Stimulated activated CD8-positive, alpha-beta memory T cell treated with anti-CD3 and anti-CD28 coated beads, Interleukin-2, amount 100 ng/mL, for 1 hour (primary cell): ENCODE data around the gene PGK2.
"Not testable (repeated sequence)": the region's sequence is repeated elsewhere in the genome, so short reads cannot be mapped to it uniquely, and the experiment has no call there.

Experiments used
- DNase-seq, 2 donors: peaks; one replicate each; pipeline ENCODE4 v3.0.0-alpha.2; 2020; ENCODE audit warnings: low read depth in 2 of 2

Gene PGK2

GRCh38 chr6:49787176-49787575, at the start of gene PGK2:
Gene PGK2, minus strand, starts transcription at chr6:49787285. Its CDS starts 98 bp downstream, at chr6:49787187.
- no peak for DNase-seq

GRCh38 chr6:49835140-49835539, 48.1 kb upstream of the PGK2 start:
- DNase-seq = no peak

GRCh38 chr6:49833386-49833785, 46.3 kb upstream of the PGK2 start:
- no peak for DNase-seq

GRCh38 chr6:49826743-49827406, 39.8 kb upstream of the PGK2 start:
- DNase-seq = no peak

- no peak for DNase-seq
Observed at GRCh38 chr6:49815166-49815565, 28.1 kb upstream of the PGK2 start.

GRCh38 chr6:49813248-49813647, 26.2 kb upstream of the PGK2 start:
- DNase-seq = no peak

GRCh38 chr6:49806145-49806544, 19.1 kb upstream of the PGK2 start:
- no peak for DNase-seq

- no peak for DNase-seq
Observed at GRCh38 chr6:49805246-49805645, 18.2 kb upstream of the PGK2 start.

- no peak for DNase-seq
Observed at GRCh38 chr6:49801525-49801924, 14.4 kb upstream of the PGK2 start.

GRCh38 chr6:49799090-49799489, 12.0 kb upstream of the PGK2 start:
- no peak for DNase-seq

GRCh38 chr6:49796842-49797455, 9.9 kb upstream of the PGK2 start:
- DNase-seq = not testable (repeated sequence)

- DNase-seq = no peak
Observed at GRCh38 chr6:49790341-49790740, 3.3 kb upstream of the PGK2 start.

GRCh38 chr6:49784272-49784671, 2.8 kb downstream of the PGK2 start:
- DNase-seq = no peak

- no peak for DNase-seq
Observed at GRCh38 chr6:49782725-49783124, 4.4 kb downstream of the PGK2 start.

GRCh38 chr6:49782293-49782692, 4.8 kb downstream of the PGK2 start:
- DNase-seq = no peak

GRCh38 chr6:49776444-49776843, 10.6 kb downstream of the PGK2 start:
- no peak for DNase-seq

GRCh38 chr6:49775043-49775442, 12.0 kb downstream of the PGK2 start:
- DNase-seq = no peak

GRCh38 chr6:49772285-49772684, 14.8 kb downstream of the PGK2 start:
- no peak for DNase-seq

- DNase-seq = no peak
Observed at GRCh38 chr6:49766762-49767161, 20.3 kb downstream of the PGK2 start.

GRCh38 chr6:49764571-49765236, 22.4 kb downstream of the PGK2 start:
- DNase-seq = no peak

- DNase-seq = no peak
Observed at GRCh38 chr6:49744259-49744658, 42.8 kb downstream of the PGK2 start, which contains the start of gene CRISP3. Gene CRISP3, minus strand, starts transcription at chr6:49744388. Its CDS starts 21 bp downstream, at chr6:49744367.

GRCh38 chr6:49743429-49743828, 43.7 kb downstream of the PGK2 start:
- no peak for DNase-seq

- no peak for DNase-seq
Observed at GRCh38 chr6:49739423-49739822, 47.7 kb downstream of the PGK2 start.
